Amygdala (tissue), 56 donors: ENCODE results near the gene GABRB1.
"Not testable (repeated sequence)": the region's sequence is repeated elsewhere in the genome, so short reads cannot be mapped to it uniquely, and the experiment has no call there.

Experiments used
- DNase-seq, 56 donors: peaks; one replicate each; lab custom pipeline; 2025; lab: John Stamatoyannopoulos, UW

The GABRB1 gene

GRCh38 chr4:47271291-47271690 lies 239.9 kb downstream of the GABRB1 start:
- peak in 4 of 56 donors; percentile 4 to 18 (median 5) for DNase-seq

- no peak for DNase-seq
Observed at GRCh38 chr4:47274901-47275300, 243.5 kb downstream of the GABRB1 start.

GRCh38 chr4:47275595-47275994 lies 244.2 kb downstream of the GABRB1 start:
- DNase-seq = no peak

DNA sequence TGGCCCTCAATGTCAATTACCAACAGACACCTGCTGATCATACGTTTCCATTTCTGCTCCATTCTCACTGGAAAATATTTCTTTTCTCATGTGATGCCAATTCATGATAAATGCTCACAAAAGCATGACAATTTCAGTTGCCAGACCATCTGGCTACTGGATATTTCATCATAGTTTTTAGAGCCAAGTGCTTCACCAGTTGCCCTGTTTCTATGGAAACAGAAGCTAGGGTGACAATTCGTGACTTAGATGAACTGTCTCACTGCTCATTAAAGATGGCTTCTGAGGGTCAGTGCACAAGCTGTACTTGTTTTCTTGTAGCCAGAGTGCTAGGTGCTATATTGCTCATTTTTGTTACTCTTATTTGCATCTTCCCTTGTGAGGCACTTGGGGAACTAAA lies 247.3 kb downstream of the GABRB1 start:
- DNase-seq = no peak

GRCh38 chr4:47287735-47288134 lies 256.4 kb downstream of the GABRB1 start:
- DNase-seq = no peak

GRCh38 chr4:47289805-47290204 lies 258.4 kb downstream of the GABRB1 start:
- DNase-seq = no peak

DNA sequence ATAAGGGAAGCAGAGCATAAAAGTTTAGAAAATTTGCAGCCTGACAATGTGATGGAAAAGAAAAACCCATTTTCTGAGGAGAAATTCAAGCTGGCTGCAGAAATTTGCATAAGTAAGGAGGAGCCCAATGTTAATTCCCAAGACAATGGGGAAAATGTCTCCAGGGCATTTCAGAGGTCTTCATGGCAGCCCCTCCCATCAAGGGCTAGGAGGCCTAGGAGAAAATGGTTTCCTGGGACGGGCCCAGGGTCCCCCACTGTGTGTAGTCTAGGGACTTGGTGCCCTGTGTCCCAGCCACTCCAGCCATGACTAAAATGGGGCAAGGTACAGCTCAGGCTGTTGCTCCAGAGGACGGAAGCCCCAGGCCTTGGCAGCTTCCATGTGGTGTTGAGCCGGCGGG lies 259.5 kb downstream of the GABRB1 start:
- DNase-seq = not testable (repeated sequence)

- DNase-seq = no peak
Observed at GRCh38 chr4:47309165-47309564, 277.8 kb downstream of the GABRB1 start.

DNA sequence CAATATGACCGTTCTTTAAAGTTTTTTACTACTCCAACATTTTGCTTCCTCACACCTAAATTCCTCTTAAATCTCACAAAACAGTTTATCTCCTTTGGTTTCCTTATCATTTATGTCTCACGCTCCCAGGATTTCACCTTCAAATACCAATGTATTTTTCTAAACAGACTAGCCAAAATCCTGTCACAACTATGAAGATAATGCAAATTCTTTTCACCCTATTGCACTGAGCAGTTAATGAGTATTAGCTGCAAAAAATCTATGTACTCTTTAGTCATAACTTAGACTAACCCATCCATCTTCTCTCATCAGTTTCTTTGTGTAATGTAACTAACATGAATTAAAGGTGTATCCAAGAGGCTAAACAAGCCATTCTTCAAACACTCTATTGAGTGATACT lies 280.8 kb downstream of the GABRB1 start:
- no peak for DNase-seq

GRCh38 chr4:47313384-47313783 lies 282.0 kb downstream of the GABRB1 start:
- DNase-seq = no peak

- DNase-seq = no peak
Observed at GRCh38 chr4:47315346-47315745, 284.0 kb downstream of the GABRB1 start.

GRCh38 chr4:47326025-47326424 lies 294.7 kb downstream of the GABRB1 start:
- DNase-seq = no peak

- DNase-seq = no peak
Observed at GRCh38 chr4:47330866-47331265, 299.5 kb downstream of the GABRB1 start.

GRCh38 chr4:47334652-47335051 lies 303.3 kb downstream of the GABRB1 start:
- DNase-seq = no peak

- DNase-seq = no peak
Observed at GRCh38 chr4:47337893-47338292, 306.5 kb downstream of the GABRB1 start.

DNA sequence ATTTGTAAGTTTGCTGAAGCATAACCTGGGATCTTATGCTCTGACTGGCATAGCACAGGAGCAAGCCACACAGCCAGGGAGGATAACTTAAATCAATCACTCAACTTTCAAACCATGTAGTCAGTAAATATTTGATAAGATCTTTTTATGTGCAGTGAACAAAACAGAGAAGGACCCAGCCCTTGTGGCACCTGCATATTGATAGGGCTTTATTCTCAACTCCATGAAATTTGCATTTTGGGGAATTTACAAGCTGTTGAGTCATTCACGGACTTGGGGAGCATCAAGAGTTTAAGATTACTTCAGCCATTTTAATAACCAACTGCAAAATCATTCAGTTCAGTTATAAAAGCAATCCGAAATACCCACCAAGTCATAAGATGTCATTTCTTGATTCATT lies 309.5 kb downstream of the GABRB1 start:
- DNase-seq = no peak

- DNase-seq = no peak
Observed at GRCh38 chr4:47342796-47343195, 311.4 kb downstream of the GABRB1 start.

- no peak for DNase-seq
Observed at GRCh38 chr4:47349326-47349725, 318.0 kb downstream of the GABRB1 start.

GRCh38 chr4:47355568-47355967 lies 324.2 kb downstream of the GABRB1 start:
- DNase-seq = no peak

DNA sequence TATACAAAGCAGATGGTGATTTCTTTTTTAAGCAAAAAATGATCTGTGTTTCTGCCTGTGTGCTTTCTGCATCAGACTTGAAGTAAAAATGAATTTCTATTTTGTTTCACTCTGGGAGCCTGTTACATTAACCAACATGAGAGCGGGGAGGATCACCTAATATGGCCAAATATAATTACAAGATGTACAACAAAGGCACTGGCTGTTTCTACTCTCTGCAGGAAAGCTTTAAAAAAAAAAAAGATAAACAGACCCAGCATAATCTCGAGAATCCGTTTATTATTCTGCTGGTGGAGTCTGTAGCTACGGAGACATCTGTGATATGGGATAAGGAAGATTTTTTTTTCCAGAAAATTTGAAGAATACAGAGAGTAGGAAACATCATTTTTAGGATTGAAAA lies 328.5 kb downstream of the GABRB1 start:
- DNase-seq = no peak

DNA sequence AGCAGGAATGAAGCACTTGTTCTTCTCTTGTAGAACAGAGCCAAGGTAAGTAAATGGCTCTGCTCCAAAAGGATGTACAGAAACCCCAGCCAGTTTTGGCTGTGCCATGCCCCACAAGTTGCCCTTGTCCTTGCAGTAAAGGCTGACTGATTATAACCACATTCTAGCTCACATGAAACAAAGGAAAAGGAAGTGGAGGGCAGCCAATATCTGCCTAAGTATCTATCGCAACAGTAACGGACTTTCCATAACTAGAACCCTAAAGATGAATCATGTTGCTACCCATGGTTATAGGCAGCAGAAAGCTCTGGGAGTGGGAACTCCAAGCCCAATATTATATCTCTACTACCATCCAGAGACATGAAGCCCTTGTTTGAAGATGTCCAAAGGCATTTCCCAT lies 336.4 kb downstream of the GABRB1 start:
- no peak for DNase-seq

GRCh38 chr4:47368211-47368610 lies 336.8 kb downstream of the GABRB1 start:
- DNase-seq = no peak

DNA sequence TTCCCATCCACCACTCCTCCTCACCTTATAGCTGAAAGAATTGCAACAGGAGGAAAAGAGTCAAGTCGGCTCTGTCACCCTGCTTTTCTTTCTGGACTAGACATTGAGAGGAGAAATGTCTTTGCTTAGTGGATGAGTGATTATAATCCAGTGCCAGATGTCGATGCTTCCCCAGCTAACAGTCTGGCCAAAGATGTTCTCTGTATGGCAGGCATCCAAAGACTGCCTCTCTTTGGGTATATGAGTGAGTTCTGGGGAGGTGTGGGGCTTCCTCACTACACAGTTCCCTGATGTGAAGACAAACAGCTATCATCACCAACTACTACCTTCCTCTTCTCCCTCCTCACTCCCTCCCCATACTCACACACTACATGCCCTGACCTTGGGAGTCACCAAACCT lies 341.2 kb downstream of the GABRB1 start:
- DNase-seq = no peak

GRCh38 chr4:47373174-47373573 lies 341.8 kb downstream of the GABRB1 start:
- no peak for DNase-seq
